Left ventricle myocardium superior (tissue), 1 donor: ENCODE data around the gene NDUFAF8. TPM values are rescaled to one million over a fixed set of nuclear protein-coding genes. Genes with fewer than 3 reads are reported as not detected.
"Not testable (repeated sequence)": the region's sequence is repeated elsewhere in the genome, so short reads cannot be mapped to it uniquely, and the experiment has no call there.

Experiments
- ATAC-seq: fragments of 200-7000 bp; cut with Tn5 transposase; one replicate; pipeline ENCODE4 v1.9.1; 2020; ENCODE audit warnings: mild to moderate bottlenecking, moderate library complexity
- DNase-seq: peaks from one replicate; pipeline ENCODE4 v3.0.0-alpha.2; 2020
- intact Hi-C: fragments of 100-400 bp; cut with micrococcal nuclease; formaldehyde crosslinking; loops from one replicate; pipeline ENCODE4 v1.11.0; 2022
- total RNA-seq: library from RNA; stranded (reverse); fragmentation: NEBNext Ultra II Directional; extraction: Animal tissue kit (Norgen Biotek cat#: 25700); gene quantifications from one replicate; pipeline ENCODE4 v1.2.1, GENCODE V29; 2021
- donor health status: DM: no; HTN: yes; CAD: no; lungs with severe emphysema.

NDUFAF8 gene
- total RNA-seq, 1 donor from 2014 or later, result 53.7 TPM

GRCh38 chr17:81221842-81222619 lies 17.1 kb upstream of the NDUFAF8 start:
- intact Hi-C loops, result no loop called here
- DNase-seq (no peak), ATAC-seq (peak; percentile 1)

GRCh38 chr17:81222620-81222905 lies 16.6 kb upstream of the NDUFAF8 start:
- intact Hi-C loops, result no loop called here
- DNase-seq (no peak), ATAC-seq (peak; percentile 3)

- DNase-seq (peak; percentile 100), ATAC-seq (peak; percentile 98)
- intact Hi-C loops, result no loop called here
Measured at GRCh38 chr17:81222906-81223761, 16.0 kb upstream of the NDUFAF8 start, which contains the start of gene CEP131. CEP131 (minus strand) TSS chr17:81222965; CDS start chr17:81220056, 2,909 bp downstream.

- intact Hi-C loops, result no loop called here
- DNase-seq (peak; percentile 39), ATAC-seq (no peak)
Measured at GRCh38 chr17:81223762-81224130, 15.4 kb upstream of the NDUFAF8 start.

- ATAC-seq, DNase-seq, intact Hi-C loops: not testable (repeated sequence)
Measured at GRCh38 chr17:81227630-81228029, 11.5 kb upstream of the NDUFAF8 start.

- DNase-seq, result no peak
- ATAC-seq, result no peak
- intact Hi-C loops, result no loop called here
Measured at GRCh38 chr17:81228420-81228819, 10.7 kb upstream of the NDUFAF8 start.

- ATAC-seq, result no peak
- no peak for DNase-seq
- intact Hi-C loops, result no loop called here
Measured at GRCh38 chr17:81228834-81229665, 10.1 kb upstream of the NDUFAF8 start.

- intact Hi-C loops, result no loop called here
- no peak for ATAC-seq
- no peak for DNase-seq
Measured at GRCh38 chr17:81229666-81229920, 9.5 kb upstream of the NDUFAF8 start.

- ATAC-seq (peak; percentile 14), DNase-seq (no peak)
Measured at GRCh38 chr17:81230043-81230820, 8.9 kb upstream of the NDUFAF8 start.

GRCh38 chr17:81231121-81231645 lies 7.9 kb upstream of the NDUFAF8 start:
- DNase-seq (no peak), ATAC-seq (no peak)
- intact Hi-C loops, result no loop called here

More at GRCh38 chr17:81230043-81230820, 8.9 kb upstream of the NDUFAF8 start:
- intact Hi-C loops, result no loop called here

GRCh38 chr17:81231766-81232581 lies 7.1 kb upstream of the NDUFAF8 start:
- ATAC-seq, result no peak
- no peak for DNase-seq
- intact Hi-C loops, result no loop called here

- no peak for DNase-seq
- ATAC-seq, result no peak
- intact Hi-C loops, result no loop called here
Measured at GRCh38 chr17:81232616-81233241, 6.4 kb upstream of the NDUFAF8 start.

GRCh38 chr17:81233316-81233715 lies 5.8 kb upstream of the NDUFAF8 start:
- intact Hi-C loops, result no loop called here
- DNase-seq, result no peak

GRCh38 chr17:81233811-81234505 lies 5.2 kb upstream of the NDUFAF8 start:
- intact Hi-C loops, result no loop called here

More at GRCh38 chr17:81233316-81233715, 5.8 kb upstream of the NDUFAF8 start:
- no peak for ATAC-seq

GRCh38 chr17:81234506-81234855 lies 4.6 kb upstream of the NDUFAF8 start:
- ATAC-seq (no peak), DNase-seq (no peak)
- intact Hi-C loops, result no loop called here

More at GRCh38 chr17:81233811-81234505, 5.2 kb upstream of the NDUFAF8 start:
- ATAC-seq (no peak), DNase-seq (no peak)

- ATAC-seq (no peak), DNase-seq (no peak)
- intact Hi-C loops, result no loop called here
Measured at GRCh38 chr17:81234940-81235821, 3.9 kb upstream of the NDUFAF8 start.
